IPS-18c (cell line): ENCODE data around the gene SULF2.

Source experiments
- H3K4me3 ChIP-seq: 2 replicates; pipeline ENCODE4 v1.7.0; 2013; ENCODE audit warnings: low read depth, mild to moderate bottlenecking, low read length, moderate library complexity; ENCODE audit not compliant: insufficient read depth
- H3K9me3 ChIP-seq: one replicate; pipeline ENCODE4 v1.6.1; 2013; ENCODE audit warnings: mild to moderate bottlenecking, low read length, moderate library complexity; ENCODE audit not compliant: control insufficient read depth, insufficient read depth

The SULF2 gene

DNA sequence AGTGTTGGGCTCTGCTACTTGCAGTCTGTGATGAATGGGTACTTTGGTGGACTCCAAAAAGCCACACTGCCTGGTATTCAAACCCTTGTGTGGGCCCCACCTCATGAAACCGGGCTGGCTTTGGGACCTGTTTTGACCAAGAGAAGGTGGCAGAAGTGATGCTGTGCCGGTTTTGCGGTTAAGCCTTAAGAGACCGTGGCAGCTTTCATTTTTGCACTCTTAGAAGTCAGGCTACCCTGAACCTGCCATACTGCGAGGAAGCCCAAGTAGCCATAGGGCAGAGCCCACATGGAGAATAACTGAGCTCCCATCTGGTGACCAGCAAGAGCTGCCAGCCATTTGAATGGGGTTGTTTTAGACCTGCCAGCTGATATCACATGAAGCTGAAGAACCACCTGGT lies 10.2 kb downstream of the SULF2 start:
- Histone ChIP-seq H3K9me3 (peaks cover 2% of the 10 kb centered on the region), H3K4me3 (no peak overlapping the region)

DNA sequence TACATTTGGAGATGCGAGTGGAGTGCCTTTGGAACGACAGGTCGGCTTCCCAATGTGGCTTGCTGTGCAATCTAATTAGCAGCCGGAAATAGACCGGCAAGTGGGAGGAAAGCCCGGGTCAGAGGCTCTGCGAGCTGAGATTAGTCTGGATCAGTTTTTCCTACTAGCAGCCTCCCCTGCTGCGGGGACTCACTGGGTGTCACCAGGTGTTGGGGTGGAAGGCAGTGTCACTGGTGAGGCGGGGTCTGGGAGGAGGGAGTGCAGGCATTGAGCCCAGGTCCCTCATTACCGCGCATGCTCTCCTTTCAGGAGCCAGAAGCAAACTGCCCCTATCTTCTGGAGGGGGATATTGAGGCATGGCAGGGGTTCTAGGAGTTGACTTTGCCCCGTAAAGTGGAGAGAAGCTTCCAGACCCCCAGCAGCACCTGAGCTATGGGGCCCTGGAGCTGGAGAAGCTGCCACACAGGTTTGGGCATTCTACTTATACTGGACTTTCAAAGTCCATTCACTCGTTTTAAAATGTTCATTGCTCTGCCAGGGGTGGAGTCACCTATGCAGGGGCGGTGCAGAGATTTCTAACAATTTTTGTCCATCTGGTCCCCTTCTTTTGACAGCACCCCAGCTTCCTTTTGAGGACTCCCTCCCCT lies 11.0 kb downstream of the SULF2 start:
- Histone ChIP-seq H3K4me3 (no peak overlapping the region), H3K9me3 (peaks cover 2% of the 10 kb centered on the region)

DNA sequence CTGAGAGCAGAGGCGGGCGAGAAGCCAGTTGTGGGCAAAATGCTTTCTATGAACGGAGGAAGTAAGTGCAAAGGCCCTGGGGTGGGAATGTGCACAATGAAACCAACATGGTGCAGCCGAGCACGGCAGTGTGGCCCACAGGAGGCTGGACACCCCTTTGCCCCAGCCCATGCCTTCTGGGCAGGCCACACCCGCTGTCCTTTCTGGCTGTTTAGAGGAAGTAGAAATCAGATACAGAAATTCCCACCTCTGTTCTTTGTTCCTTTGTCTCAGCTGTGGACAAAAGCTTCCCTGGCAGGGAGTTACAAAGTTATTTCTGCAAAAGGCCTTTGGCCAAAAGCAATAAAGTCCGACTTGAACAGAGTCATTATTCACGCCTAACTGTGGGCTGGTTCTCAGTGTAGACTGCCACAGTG lies 11.9 kb downstream of the SULF2 start:
- no peak overlapping the region for H3K4me3 ChIP-seq
- peaks cover 2% of the 10 kb centered on the region for H3K9me3 ChIP-seq

DNA sequence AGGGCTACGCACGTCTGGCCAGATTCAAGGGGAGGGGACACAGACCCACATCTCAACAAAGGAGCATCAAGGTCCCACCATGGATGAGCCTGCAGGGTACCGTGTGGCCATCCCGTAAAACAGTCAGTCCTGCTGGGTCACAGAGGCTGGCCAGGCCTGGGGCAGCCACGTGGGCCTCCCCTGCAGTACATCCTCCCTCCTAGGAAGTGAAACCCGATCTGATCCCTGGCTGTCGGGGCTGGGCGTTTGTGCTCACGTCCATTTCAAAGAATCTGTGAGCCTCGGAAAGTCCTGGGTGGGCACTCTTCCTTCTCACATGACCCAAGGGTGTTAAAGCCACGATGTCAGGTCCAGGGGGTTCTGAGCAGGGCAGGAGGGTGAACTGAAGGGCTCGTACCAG lies 14.3 kb downstream of the SULF2 start:
- Histone ChIP-seq H3K9me3 (peaks cover 2% of the 10 kb centered on the region), H3K4me3 (no peak overlapping the region)

DNA sequence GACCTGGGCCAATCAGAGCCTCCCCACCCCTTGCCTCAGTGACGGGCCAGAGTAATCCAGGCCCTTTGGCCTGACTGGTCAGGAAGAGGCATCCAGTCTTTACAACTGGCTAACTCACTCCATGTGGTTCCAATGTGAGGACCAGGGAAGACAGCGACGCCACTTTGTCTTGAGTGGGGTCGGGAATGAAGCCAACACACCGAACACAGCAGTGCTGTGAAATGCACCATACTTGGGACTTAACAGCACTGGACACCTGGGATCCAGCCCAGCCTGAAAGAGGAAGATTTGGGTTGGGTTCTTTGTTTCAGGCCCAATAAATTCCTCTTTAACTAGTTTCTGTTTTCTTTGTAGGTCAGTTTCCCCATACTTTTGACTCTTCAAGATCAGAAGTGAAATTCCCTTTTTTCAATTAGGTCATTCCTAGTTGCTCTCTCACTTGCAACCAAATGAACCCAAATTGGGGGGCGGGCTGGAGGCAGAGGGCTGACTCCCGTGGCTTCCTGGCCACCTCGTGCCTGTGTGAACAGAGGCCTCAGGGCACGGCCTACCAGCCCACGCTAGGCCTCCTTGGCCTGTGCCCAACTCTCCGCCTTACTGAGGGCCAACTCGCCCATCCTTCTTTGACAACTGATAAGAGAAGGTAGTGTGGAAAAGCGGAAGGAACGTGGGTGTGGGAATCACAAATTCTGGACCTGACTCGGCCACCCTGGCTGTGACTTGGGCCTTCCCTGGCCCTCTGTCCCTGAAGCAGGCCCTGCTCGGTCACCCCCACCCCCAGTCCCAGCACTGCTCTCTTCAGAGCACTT lies 17.1 kb downstream of the SULF2 start:
- Histone ChIP-seq H3K9me3 (peaks cover 2% of the 10 kb centered on the region), H3K4me3 (no peak overlapping the region)

DNA sequence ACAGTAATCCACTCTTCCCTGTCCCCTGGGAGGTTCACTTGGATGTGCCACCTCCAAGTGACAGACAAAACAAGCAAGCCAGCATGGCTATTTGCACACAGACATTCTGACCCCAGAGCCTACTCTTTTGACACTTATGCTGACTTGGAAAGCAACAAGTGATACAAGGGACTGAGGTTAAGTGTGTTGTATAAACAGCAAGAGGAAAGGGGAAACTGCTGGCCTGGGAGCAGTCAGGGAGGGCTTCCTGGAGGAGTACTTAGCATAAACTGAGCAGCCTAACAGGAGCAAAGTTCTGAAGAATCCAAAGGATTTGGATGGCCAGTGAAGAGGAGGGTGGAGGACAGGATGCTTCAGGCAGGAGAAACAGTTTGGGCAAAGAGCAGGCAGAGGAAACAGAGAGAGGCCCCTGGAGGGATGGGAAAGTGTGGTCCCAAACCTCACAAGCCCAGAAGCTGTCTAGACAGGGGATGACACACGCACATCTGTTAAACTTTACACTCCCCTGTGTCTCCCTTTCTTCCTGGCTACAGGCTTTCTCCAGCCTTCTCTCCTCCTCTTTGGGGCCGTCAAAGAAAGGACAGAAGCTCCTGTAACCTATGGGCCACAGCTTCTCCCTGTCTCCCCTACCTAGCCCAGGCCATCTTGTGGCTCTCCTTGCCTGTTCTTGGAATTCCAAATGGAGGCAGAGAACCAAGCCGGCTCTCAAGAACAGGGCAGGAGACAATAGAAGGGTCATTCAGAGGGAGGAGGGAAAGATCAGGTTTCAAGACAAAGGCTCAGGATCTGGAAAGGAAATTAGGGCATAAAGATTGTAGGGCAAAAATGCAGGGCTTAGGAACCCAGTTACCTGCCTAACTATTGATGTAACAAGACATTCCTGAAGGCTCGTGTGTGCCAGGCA lies 19.3 kb downstream of the SULF2 start:
- Histone ChIP-seq H3K4me3 (no peak overlapping the region), H3K9me3 (peaks cover 2% of the 10 kb centered on the region)

DNA sequence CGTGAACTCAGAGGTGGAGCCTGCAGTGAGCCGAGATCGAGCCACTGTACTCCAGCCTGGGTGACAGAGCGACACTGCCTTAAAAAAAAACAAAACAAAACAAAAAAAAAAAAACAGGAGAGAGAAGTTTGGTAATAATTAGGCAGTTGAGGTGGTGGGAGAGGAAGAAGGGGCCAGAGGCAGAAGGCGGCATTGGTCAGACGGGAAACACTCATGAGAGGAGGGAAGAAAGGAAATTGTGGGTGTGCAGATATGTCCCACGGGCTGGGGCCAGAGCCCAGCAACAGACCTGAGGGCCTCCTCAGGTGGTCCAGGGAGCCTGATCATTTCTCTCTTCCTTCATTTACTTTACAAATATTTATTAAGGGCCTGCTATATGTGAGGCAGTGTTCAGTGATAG lies 20.0 kb downstream of the SULF2 start:
- H3K9me3 ChIP-seq = peaks cover 1% of the 10 kb centered on the region

DNA sequence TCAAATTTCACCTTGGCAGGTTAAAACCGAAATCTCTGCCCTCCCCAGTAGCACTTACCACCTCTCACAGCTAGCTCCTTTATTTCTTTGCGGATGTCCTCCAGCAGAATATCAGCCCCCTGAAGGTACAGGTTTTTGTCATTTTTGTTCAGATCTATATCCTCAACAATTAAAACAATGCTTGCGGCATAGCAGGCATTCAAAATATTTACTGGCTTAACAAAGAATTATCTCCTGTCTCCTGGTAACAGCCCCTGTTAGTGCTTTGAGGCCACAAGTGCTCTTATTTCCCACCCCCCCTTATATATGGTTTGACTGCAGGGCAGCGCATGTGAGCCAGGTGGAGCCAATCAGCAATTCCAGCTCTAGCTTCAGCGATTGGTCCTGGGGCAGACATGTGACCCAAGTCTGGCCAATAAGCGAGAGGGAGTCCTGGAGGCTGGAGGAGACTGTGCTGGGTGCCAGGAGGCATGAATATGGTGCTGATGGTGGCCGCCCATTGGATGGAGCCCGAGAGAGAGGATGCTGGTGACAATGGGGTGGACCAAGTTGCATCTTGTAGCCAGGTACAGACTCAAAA lies 21.0 kb downstream of the SULF2 start:
- Histone ChIP-seq H3K4me3 (no peak overlapping the region), H3K9me3 (no peaks in the 10 kb centered on the region)

More for the DNA sequence above, 20.0 kb downstream of the SULF2 start:
- H3K4me3 ChIP-seq = no peak overlapping the region

DNA sequence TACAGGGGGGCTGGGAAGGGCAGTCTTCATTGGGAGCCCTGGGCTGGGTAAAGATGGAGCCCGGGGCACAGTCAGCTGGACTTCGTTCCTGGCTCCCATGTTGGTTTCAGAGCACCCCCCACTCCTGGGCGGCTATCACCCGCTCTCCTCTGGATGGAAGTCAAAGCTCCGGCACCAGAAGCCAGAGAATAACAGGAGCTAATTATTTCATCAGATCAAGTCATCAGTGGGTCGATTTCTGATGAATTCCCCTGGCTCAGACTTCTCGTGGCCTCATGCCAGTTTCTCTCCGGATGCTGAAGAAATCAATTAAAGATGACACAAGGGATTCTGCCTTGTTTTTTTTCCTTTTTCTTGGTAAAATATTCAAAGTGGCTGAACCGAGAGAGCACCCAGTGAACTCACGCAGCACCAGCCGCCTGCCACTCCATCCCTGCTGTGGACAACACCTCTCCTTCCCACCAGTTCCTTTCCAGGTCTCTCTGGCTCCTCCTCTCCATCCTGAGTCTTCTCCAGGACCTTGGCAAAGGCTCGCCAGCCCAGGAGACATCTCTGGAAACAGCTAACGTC lies 22.5 kb downstream of the SULF2 start:
- no peak overlapping the region for H3K4me3 ChIP-seq
- no peaks in the 10 kb centered on the region for H3K9me3 ChIP-seq

DNA sequence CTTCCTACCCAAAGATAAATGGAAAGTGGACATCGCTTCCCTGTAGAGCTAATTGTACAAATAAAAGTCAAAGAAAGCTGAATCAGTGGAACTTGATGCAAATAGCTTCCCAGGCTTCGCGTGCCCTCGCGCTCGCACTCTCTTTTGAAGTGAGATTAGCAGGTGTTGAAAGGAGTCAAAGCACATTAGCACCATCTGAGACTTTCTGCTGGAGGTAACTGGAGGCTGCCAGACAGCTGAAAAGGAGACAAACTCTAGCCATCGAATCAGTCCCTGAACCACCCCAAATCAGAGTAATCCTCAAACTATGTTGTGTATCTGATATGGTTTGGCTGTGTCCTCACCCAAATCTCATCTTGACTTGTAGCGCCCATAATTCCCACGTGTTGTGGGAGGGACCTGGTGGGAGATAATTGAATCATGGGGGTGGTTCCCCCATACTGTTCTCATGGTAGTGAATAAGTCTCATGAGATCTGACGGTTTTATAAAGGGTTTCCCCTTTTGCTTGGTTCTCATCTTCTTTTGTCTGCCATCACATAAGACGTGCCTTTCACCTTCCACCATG lies 23.7 kb downstream of the SULF2 start:
- Histone ChIP-seq H3K4me3 (no peak overlapping the region), H3K9me3 (no peaks in the 10 kb centered on the region)

DNA sequence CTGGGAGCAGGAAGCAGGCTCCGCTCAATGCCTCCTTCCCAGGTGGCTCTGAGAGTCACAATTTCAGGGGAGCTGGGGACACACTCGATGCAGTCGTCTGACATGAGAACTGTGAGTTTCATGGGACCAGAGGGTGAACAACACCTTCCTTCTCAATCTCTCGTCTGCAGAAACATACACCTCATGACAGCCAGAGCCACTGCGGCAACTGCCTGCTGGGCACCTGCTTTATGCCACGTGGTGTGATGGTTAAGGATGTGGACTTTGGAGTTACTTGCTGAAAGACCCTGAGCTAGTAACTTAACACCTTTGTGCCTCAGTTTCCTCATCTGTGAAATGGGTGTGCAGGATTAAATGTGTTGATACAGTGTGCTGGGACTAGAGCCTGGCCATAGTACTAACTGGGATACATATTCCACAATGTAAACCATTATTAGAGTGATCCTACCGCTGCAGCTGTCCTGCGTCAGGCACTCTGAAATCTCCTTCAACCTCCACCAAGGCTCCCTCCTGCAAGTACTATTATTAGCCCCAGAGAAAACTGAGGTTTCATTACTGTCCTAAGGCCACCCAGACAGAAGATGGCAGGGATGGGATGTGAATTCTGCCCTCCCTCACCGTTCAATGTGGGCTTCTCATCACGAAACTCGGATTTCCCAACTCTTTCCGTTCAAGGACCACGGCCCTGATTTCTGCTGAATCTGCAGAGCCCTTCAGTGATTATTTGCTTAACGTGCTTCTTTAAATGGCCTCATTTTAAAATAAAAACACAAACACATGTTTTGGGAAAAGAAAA lies 24.4 kb downstream of the SULF2 start:
- Histone ChIP-seq H3K4me3 (no peak overlapping the region), H3K9me3 (no peaks in the 10 kb centered on the region)

DNA sequence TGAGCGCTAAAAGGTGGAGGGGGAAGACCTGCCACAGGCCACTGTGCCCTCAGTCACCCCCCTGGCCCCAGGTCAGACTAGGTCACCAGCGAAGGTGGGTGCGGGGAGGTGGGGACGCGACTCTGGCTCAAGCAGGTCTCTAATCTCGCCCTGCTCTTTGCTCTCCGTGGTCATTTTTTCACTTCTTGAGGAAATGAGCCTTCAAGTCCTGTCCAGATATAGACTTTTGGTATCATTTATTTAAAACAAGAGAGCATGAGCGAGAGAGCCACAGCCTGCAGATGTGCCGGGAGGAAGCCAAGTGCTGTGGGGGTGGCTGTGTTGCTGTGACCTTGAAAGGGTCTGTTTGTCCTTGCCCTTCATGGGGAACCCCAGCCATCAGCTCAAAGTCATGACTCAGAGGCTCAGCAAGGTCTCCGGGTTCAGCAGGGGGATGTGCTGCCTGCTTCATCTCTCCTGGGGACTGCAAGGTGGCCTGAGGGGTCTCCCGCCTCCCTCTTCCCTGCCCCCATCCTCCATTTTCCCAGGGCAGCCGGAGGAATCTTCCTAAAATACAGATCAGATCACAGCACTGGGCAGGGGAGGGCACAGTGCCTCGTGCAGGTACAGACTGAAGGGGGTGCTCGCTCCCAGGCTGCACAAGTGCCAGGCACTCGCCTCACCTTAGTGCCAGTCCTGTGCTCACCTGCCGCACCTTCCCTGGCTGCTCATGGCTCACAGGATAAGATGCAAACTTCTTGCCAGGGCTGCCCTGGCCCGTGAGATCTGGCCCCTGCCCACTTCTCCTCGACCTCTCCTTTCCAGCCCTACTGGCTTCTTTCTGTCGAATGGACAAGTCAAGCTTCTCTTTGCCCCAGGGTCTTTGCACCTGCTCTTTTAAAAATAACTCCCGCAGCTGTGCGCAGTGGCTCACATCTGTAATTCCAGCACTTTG lies 26.5 kb downstream of the SULF2 start:
- Histone ChIP-seq H3K4me3 (no peak overlapping the region), H3K9me3 (no peaks in the 10 kb centered on the region)

DNA sequence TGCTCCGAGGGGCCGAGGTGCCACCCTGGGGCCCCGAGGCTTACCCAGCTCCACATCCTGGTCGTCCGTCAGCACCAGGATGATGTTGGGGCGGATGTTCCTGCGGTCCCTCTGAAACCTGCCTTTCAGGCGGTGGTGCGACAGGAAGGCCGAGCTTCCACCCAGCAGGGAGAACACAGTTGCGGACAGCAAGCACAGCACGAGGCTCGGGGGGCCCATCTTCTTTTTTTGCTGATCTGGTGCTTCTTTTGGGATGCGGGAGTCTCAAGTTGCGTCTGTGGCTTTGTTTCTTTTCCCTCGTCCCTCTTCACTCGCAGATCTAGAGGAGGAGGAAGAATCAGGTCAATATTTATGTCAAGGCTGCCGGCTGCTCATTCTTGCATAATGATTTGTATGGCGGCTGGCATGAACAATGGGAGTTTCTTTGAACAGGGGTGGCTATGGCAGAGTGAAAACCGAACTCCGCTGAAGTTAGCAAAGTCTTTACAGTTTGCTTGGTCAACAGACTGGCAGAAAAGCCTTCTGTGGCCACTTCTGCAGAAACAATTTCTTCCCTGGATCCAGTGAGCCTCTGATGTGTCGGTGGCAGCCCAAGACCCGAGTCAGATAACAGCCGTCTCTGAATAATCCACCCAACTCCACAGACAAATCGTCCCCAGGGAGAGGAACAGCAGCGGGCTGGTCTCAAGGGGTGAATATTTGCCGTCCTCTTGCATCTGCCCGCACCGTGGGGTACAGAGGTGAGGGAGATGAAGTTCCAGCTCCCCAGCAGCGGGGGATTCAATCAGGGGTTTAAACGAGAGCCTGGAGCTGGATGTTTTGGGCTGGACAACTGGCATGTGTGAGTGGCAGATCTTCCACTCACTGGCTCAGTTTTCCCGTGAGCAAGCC lies 27.9 kb downstream of the SULF2 start:
- H3K9me3 ChIP-seq = no peaks in the 10 kb centered on the region
- no peak overlapping the region for H3K4me3 ChIP-seq

DNA sequence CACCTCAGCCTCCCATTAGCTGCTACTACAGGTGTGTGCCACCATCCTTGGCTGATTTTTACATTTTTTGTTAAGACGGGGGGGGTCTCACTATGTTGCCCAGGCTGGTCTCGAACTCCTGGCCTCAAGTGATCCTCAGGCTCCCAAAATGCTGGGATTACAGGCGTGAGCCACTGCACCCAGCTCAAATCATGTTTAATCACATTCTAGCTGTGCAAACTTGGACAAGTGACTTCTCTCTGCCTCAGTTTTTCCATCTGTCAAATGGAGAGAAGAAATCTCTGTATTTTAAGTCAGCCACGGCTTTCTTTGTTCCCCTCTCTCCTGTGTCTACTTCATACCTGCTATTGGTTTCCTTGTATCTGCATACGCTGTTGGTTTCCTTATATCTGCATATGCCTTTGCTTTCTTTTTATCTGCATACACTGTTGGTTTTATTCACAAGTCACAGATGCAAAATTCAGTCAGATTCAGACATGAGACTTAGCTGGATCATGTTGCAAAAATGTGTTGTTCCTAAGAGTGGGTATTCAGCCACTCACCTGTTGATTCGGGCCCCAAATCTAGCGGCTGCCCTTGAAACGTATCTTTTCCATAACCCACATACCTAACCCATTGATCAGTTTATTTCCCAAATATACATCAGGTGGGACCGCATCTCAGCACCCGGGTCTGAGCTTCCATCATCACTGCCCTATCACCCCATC lies 30.2 kb downstream of the SULF2 start:
- Histone ChIP-seq H3K9me3 (no peaks in the 10 kb centered on the region), H3K4me3 (no peak overlapping the region)
